Midbrain (tissue), 1 donor: Measurements from ENCODE around the gene ATP7A.

Experiments
- DNase-seq: peaks from one replicate; lab custom pipeline; 2025; lab: John Stamatoyannopoulos, UW

The ATP7A gene

GRCh38 chrX:77945910-77946545, 35.5 kb downstream of the ATP7A start:
- DNase-seq, result no peak

- DNase-seq, result no peak
Observed at GRCh38 chrX:77946571-77946970, 36.1 kb downstream of the ATP7A start.

- DNase-seq, result no peak
Observed at GRCh38 chrX:77949840-77950239, 39.3 kb downstream of the ATP7A start.

GRCh38 chrX:77952173-77952572, 41.7 kb downstream of the ATP7A start:
- no peak for DNase-seq

GRCh38 chrX:77953302-77953701, 42.8 kb downstream of the ATP7A start:
- DNase-seq, result no peak

- no peak for DNase-seq
Observed at GRCh38 chrX:77953708-77954107, 43.2 kb downstream of the ATP7A start.

GRCh38 chrX:77960567-77960966, 50.1 kb downstream of the ATP7A start:
- no peak for DNase-seq

- no peak for DNase-seq
Observed at GRCh38 chrX:77961063-77961462, 50.6 kb downstream of the ATP7A start.

GRCh38 chrX:77962068-77962902, 51.8 kb downstream of the ATP7A start:
- DNase-seq, result no peak

- no peak for DNase-seq
Observed at GRCh38 chrX:77966361-77966760, 55.9 kb downstream of the ATP7A start.

GRCh38 chrX:77967631-77968030, 57.1 kb downstream of the ATP7A start:
- no peak for DNase-seq

GRCh38 chrX:77969538-77969937, 59.0 kb downstream of the ATP7A start, which contains the start of gene PGAM4:
TSS of gene PGAM4 (minus strand) at chrX:77969638. CDS start at chrX:77969638, 0 bp downstream.
- DNase-seq, result no peak

GRCh38 chrX:77975755-77976154, 65.3 kb downstream of the ATP7A start:
- DNase-seq, result no peak

- no peak for DNase-seq
Observed at GRCh38 chrX:77977095-77977494, 66.6 kb downstream of the ATP7A start.

GRCh38 chrX:77977518-77977917, 67.0 kb downstream of the ATP7A start:
- no peak for DNase-seq

GRCh38 chrX:77979870-77980269, 69.4 kb downstream of the ATP7A start:
- no peak for DNase-seq

- no peak for DNase-seq
Observed at GRCh38 chrX:78011846-78012245, 101.4 kb downstream of the ATP7A start.

GRCh38 chrX:78019586-78020483, 109.3 kb downstream of the ATP7A start:
- no peak for DNase-seq

- no peak for DNase-seq
Observed at GRCh38 chrX:78024349-78025059, 114.0 kb downstream of the ATP7A start.

GRCh38 chrX:78027798-78028197, 117.3 kb downstream of the ATP7A start:
- DNase-seq, result no peak

GRCh38 chrX:78029663-78030062, 119.2 kb downstream of the ATP7A start:
- peak; percentile 45 for DNase-seq

- no peak for DNase-seq
Observed at GRCh38 chrX:78035061-78035460, 124.6 kb downstream of the ATP7A start.
